ENCODE measurements around the gene FBXO48. TPM values are rescaled to one million over a fixed set of nuclear protein-coding genes. Genes with fewer than 3 reads are reported as not detected.

The FBXO48 gene
- total RNA-seq, 4 donors from 2014 or later = 0.61 to 0.95 (median 0.64) TPM

DNA sequence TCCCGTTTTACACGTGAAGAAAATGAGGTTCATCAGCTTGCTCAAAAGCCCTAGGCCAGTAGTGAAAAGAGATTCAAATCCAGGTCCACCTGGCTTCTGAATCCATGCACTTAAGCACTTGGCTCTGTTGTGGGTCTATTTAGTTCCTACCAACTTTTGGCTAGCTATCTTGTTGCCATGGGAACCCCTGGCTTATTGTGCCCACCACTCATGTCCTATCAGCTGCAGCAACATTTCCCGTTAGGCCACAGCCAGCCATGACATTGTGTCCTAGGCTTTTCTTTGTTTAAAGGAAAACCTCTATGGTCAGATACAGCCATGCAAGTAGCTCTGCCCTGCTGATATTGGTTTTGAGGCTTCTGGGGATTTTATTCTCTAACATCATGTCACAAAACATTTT lies 52.2 kb downstream of the FBXO48 start:
- TF ChIP-seq, protein P1, sequence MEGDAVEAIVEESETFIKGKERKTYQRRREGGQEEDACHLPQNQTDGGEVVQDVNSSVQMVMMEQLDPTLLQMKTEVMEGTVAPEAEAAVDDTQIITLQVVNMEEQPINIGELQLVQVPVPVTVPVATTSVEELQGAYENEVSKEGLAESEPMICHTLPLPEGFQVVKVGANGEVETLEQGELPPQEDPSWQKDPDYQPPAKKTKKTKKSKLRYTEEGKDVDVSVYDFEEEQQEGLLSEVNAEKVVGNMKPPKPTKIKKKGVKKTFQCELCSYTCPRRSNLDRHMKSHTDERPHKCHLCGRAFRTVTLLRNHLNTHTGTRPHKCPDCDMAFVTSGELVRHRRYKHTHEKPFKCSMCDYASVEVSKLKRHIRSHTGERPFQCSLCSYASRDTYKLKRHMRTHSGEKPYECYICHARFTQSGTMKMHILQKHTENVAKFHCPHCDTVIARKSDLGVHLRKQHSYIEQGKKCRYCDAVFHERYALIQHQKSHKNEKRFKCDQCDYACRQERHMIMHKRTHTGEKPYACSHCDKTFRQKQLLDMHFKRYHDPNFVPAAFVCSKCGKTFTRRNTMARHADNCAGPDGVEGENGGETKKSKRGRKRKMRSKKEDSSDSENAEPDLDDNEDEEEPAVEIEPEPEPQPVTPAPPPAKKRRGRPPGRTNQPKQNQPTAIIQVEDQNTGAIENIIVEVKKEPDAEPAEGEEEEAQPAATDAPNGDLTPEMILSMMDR (IDR thresholded peaks at IDR 0.05) = no peak
- TF ChIP-seq POLR2A (IDR thresholded peaks at IDR 0.05) = no peak
- DNase-seq = no peak
- Histone ChIP-seq H3K27me3 (no peaks in the 10 kb centered on the region), H3K27ac (no peak overlapping the region), H3K9me3 (no peaks in the 10 kb centered on the region), H3K4me3 (no peak overlapping the region), H3K4me1 (peaks cover 5 to 33% (median 10%) of the 10 kb centered on the region in 3 donors), H3K36me3 (no peaks in the 10 kb centered on the region)
- WGBS, 2 donors = 63 to 78% methylated on average over 3 of the region's 3 CpGs
- intact Hi-C loops (cut with DNase I) = no loop called here

DNA sequence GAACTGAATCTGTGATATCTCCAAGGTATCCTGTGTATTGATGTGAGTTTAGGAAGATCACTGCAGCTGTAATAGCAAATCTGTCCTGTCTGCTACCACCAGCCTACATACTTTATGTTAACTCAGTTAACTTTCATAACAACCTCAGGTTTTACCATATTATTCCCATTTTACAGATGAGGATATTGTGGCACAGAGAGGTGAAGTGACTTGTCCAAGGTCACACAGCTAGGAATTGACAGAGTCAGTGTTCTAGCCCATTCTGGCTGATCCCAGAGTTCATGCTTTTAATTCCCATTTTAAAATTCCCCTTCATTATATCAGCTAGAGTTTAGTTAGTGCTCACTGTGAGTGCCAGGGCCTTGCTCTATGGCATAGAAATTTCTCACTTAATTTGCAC lies 52.6 kb downstream of the FBXO48 start:
- TF ChIP-seq, protein P1 (IDR thresholded peaks at IDR 0.05) = no peak
- no peak for TF ChIP-seq POLR2A (IDR thresholded peaks at IDR 0.05)
- Histone ChIP-seq H3K27ac (no peak overlapping the region), H3K36me3 (no peaks in the 10 kb centered on the region), H3K4me3 (no peak overlapping the region), H3K9me3 (no peaks in the 10 kb centered on the region), H3K4me1 (peaks cover 5 to 33% (median 10%) of the 10 kb centered on the region in 3 donors), H3K27me3 (no peaks in the 10 kb centered on the region)
- intact Hi-C loops (cut with DNase I) = no loop called here
- DNase-seq = no peak

DNA sequence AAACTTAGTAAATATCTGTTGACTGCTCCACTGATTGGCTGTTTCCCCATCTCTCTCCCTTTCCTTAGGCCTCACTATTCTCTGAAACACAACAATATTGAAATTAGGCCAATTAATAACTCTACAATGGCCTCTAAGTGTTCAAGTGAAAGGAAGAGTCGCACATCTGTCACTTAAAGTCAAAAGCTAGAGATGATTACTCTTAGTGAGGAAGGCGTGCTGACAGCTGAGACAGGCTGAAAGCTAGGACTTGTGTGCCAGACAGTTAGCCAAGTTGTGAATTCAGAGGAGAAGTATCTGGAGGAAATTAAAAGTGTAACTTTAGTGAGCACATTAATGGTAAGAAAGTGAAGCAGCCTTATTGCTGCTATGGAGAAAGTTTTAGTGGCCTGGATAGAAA lies 53.6 kb downstream of the FBXO48 start:
- intact Hi-C loops (cut with DNase I) = no loop called here
- no peak for DNase-seq
- Histone ChIP-seq H3K27me3 (no peaks in the 10 kb centered on the region), H3K27ac (no peak overlapping the region), H3K4me1 (peaks cover 5 to 27% (median 10%) of the 10 kb centered on the region in 3 donors), H3K36me3 (no peaks in the 10 kb centered on the region), H3K4me3 (no peak overlapping the region), H3K9me3 (no peaks in the 10 kb centered on the region)
- 93% methylated on average over 2 of the region's 2 CpGs for WGBS, 2 donors
- TF ChIP-seq POLR2A (IDR thresholded peaks at IDR 0.05) = no peak
- TF ChIP-seq, protein P1 (IDR thresholded peaks at IDR 0.05) = no peak

DNA sequence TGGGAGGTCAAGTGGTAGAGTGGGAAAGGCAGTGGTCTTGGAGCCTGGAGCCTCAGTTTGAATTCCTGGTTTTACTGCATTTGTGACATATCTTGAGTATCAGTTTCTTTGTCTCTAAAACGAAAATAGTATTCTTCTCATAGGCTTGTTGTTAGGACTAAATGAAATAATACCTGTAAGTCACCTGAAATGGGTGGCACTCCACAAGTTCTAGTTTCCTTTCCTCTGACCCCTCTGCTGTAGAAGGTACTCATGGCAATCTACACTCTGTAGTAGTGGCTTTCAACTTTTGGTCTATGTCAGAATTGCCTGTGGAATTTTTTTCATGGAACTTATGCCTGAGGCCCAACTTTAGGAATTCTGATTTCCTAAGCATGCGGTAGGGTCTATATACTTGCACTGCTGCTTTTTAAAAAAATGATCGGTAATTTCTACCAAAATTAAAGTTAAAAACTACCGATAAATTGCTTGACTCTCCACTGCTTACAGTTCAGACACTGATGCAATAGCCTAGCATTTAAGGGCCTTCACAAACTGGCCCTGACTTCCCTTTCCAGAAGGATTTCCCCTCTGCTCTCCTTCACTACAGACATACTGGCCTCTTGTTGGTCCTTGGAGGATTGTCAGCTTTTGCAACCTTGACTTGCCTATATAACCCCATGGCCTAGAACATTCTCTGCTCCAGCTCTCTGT lies 54.8 kb downstream of the FBXO48 start:
- peaks cover 5 to 15% (median 10%) of the 10 kb centered on the region in 3 donors for H3K4me1 ChIP-seq

DNA sequence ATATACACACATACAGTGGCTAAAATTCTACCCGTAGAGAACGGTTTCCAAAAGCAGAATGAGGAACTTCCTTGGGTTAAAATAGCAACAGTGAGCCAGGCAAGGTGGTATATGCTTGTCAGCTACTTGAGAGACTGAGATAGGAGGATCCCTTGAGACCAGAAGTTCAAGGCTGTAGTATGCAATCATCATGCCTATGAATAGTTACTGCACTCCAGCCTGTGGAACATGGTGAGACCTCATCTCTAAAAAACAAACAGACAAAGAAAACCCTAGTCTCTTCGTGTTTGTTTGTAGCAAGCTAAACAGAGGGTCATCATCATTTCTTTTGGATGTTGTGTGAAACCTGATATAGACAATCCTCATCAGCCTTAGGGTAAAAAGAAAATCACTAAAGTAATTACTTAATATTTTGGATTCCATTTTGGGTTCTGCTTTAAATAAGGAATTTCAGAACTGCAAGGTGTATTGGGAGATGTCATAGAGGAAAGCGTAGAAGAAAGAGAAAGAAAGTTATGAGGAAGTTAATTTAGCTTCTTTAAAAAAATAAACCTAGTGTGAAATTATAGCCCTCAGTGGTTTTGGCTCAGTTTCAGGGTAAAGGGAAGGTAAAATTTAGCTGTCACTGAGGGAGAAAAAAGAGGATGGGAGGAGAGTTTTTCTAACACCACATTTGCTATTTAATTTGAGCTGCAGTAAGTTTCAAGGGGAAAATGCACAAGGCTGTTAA lies 55.5 kb downstream of the FBXO48 start:
- no peak for TF ChIP-seq POLR2A (IDR thresholded peaks at IDR 0.05)
- TF ChIP-seq, protein P1 (IDR thresholded peaks at IDR 0.05) = no peak
- DNase-seq = no peak
- intact Hi-C loops (cut with DNase I) = no loop called here
- H3K27me3 ChIP-seq = no peaks in the 10 kb centered on the region
- H3K4me3 ChIP-seq = no peak overlapping the region
- no peaks in the 10 kb centered on the region for H3K9me3 ChIP-seq
- 48 to 56% methylated on average over 4 of the region's 4 CpGs for WGBS, 2 donors
- peaks cover 4 to 8% (median 5%) of the 10 kb centered on the region in 3 donors for H3K4me1 ChIP-seq
- H3K27ac ChIP-seq = no peak overlapping the region
- no peaks in the 10 kb centered on the region for H3K36me3 ChIP-seq

More for the DNA sequence above, 54.8 kb downstream of the FBXO48 start:
- no peak overlapping the region for H3K4me3 ChIP-seq
- 51 to 61% methylated on average over 4 of the region's 4 CpGs for WGBS, 2 donors
- no peak overlapping the region for H3K27ac ChIP-seq
- TF ChIP-seq, protein P1 (IDR thresholded peaks at IDR 0.05) = no peak
- no peak for TF ChIP-seq POLR2A (IDR thresholded peaks at IDR 0.05)
- intact Hi-C loops (cut with DNase I) = no loop called here
- H3K36me3 ChIP-seq = no peaks in the 10 kb centered on the region
- H3K9me3 ChIP-seq = no peaks in the 10 kb centered on the region
- DNase-seq = no peak
- no peaks in the 10 kb centered on the region for H3K27me3 ChIP-seq

Data from esophagus squamous epithelium (tissue), 5 donors.